T-helper 17 cell (primary cell): ENCODE measurements around the gene PACRG. TPM values are rescaled to one million over a fixed set of nuclear protein-coding genes. Genes with fewer than 3 reads are reported as not detected.

Experiments used
- ATAC-seq: fragments of 150-1000 bp; cut with Tn5 transposase; 2 replicates; pipeline ENCODE4 v1.10.0; 2021; ENCODE audit warnings: mild to moderate bottlenecking, moderate library complexity
- DNase-seq, 3 donors: peaks; one replicate each; pipeline versions ENCODE4 v3.0.0 to v3.0.0-alpha.2; 2020 to 2021
- H3K9me3 ChIP-seq: one replicate; pipeline ENCODE4 v1.7.0; 2013; ENCODE audit warnings: low read length, mild to moderate bottlenecking; ENCODE audit not compliant: control insufficient read depth, poor library complexity, severe bottlenecking
- H3K27ac Mint-ChIP-seq: one replicate; pipeline ENCODE4 v1.8.0; 2022; ENCODE audit warnings: mild to moderate bottlenecking, moderate library complexity, mixed read lengths
- H3K27me3 Mint-ChIP-seq: one replicate; pipeline ENCODE4 v1.8.0; 2022; ENCODE audit warnings: mixed read lengths
- H3K36me3 Mint-ChIP-seq: one replicate; pipeline ENCODE4 v1.8.0; 2022; ENCODE audit warnings: low read depth, mixed read lengths
- H3K4me1 Mint-ChIP-seq: one replicate; pipeline ENCODE4 v1.8.0; 2022; ENCODE audit warnings: mild to moderate bottlenecking, mixed read lengths
- H3K4me3 Mint-ChIP-seq: one replicate; pipeline ENCODE4 v1.8.0; 2022; ENCODE audit warnings: mild to moderate bottlenecking, moderate library complexity, mixed read lengths
- total RNA-seq, 4 donors: library from RNA in 2 of 4; stranded (reverse) in 2 of 4; gene quantifications; one replicate each; pipeline ENCODE4 v1.2.3 and lab custom pipeline; 2022 to 2026

Gene PACRG
- total RNA-seq, 2 donors from 2014 or later = 1.6 to 2.0 TPM

GRCh38 chr6:163085426-163085825 lies 357.7 kb downstream of the PACRG start:
- DNase-seq (no peak), ATAC-seq (no peak)
- no peaks in the 10 kb centered on the region for H3K4me1 Mint-ChIP-seq
- no peak overlapping the region for H3K4me3 Mint-ChIP-seq
- H3K27me3 Mint-ChIP-seq = no peaks in the 10 kb centered on the region
- H3K9me3 ChIP-seq = no peaks in the 10 kb centered on the region
- no peaks in the 10 kb centered on the region for H3K36me3 Mint-ChIP-seq
- no peak overlapping the region for H3K27ac Mint-ChIP-seq

- H3K9me3 ChIP-seq = no peaks in the 10 kb centered on the region
- Mint-ChIP-seq H3K4me1 (no peaks in the 10 kb centered on the region), H3K27ac (no peak overlapping the region), H3K27me3 (no peaks in the 10 kb centered on the region), H3K4me3 (no peak overlapping the region), H3K36me3 (no peaks in the 10 kb centered on the region)
- DNase-seq (no peak), ATAC-seq (no peak)
These were observed 358.3 kb downstream of the PACRG start for GRCh38 chr6:163085861-163086623.

GRCh38 chr6:163086624-163086920 lies 358.8 kb downstream of the PACRG start:
- Mint-ChIP-seq H3K27ac (no peak overlapping the region), H3K4me1 (no peaks in the 10 kb centered on the region), H3K27me3 (no peaks in the 10 kb centered on the region), H3K36me3 (no peaks in the 10 kb centered on the region), H3K4me3 (no peak overlapping the region)
- DNase-seq (no peak), ATAC-seq (no peak)
- H3K9me3 ChIP-seq = no peaks in the 10 kb centered on the region

- H3K9me3 ChIP-seq = no peaks in the 10 kb centered on the region
- no peak for DNase-seq
- no peak overlapping the region for H3K27ac Mint-ChIP-seq
- ATAC-seq = no peak
- no peaks in the 10 kb centered on the region for H3K36me3 Mint-ChIP-seq
- no peaks in the 10 kb centered on the region for H3K4me1 Mint-ChIP-seq
- no peak overlapping the region for H3K4me3 Mint-ChIP-seq
- no peaks in the 10 kb centered on the region for H3K27me3 Mint-ChIP-seq
These were observed 360.2 kb downstream of the PACRG start for GRCh38 chr6:163087981-163088380.

GRCh38 chr6:163092876-163093275 lies 365.1 kb downstream of the PACRG start:
- no peak for DNase-seq

GRCh38 chr6:163094881-163095280 lies 367.1 kb downstream of the PACRG start:
- Mint-ChIP-seq H3K27ac (no peak overlapping the region), H3K27me3 (peaks cover 11% of the 10 kb centered on the region), H3K36me3 (no peaks in the 10 kb centered on the region), H3K4me1 (no peaks in the 10 kb centered on the region), H3K4me3 (no peak overlapping the region)
- ATAC-seq (no peak), DNase-seq (no peak)
- H3K9me3 ChIP-seq = no peaks in the 10 kb centered on the region

More at GRCh38 chr6:163092876-163093275, 365.1 kb downstream of the PACRG start:
- Mint-ChIP-seq H3K27ac (no peak overlapping the region), H3K36me3 (no peaks in the 10 kb centered on the region), H3K4me3 (no peak overlapping the region), H3K4me1 (no peaks in the 10 kb centered on the region), H3K27me3 (peaks cover 11% of the 10 kb centered on the region)
- ATAC-seq = no peak
- H3K9me3 ChIP-seq = no peaks in the 10 kb centered on the region

- no peaks in the 10 kb centered on the region for H3K4me1 Mint-ChIP-seq
- H3K36me3 Mint-ChIP-seq = no peaks in the 10 kb centered on the region
- no peak for ATAC-seq
- no peak for DNase-seq
- no peaks in the 10 kb centered on the region for H3K9me3 ChIP-seq
- H3K27me3 Mint-ChIP-seq = peaks cover 11% of the 10 kb centered on the region
- no peak overlapping the region for H3K27ac Mint-ChIP-seq
- no peak overlapping the region for H3K4me3 Mint-ChIP-seq
These were observed 367.6 kb downstream of the PACRG start for GRCh38 chr6:163095401-163095800.

- DNase-seq (no peak), ATAC-seq (no peak)
- H3K27ac Mint-ChIP-seq = no peak overlapping the region
- H3K36me3 Mint-ChIP-seq = no peaks in the 10 kb centered on the region
- peaks cover 2% of the 10 kb centered on the region for H3K4me1 Mint-ChIP-seq
- no peak overlapping the region for H3K4me3 Mint-ChIP-seq
- H3K27me3 Mint-ChIP-seq = peaks cover 17% of the 10 kb centered on the region
- H3K9me3 ChIP-seq = no peaks in the 10 kb centered on the region
These were observed 371.2 kb downstream of the PACRG start for GRCh38 chr6:163098827-163099479.

- DNase-seq (no peak), ATAC-seq (no peak)
- Mint-ChIP-seq H3K4me3 (no peak overlapping the region), H3K36me3 (no peaks in the 10 kb centered on the region), H3K4me1 (peaks cover 2% of the 10 kb centered on the region), H3K27ac (no peak overlapping the region), H3K27me3 (peaks cover 17% of the 10 kb centered on the region)
- H3K9me3 ChIP-seq = no peaks in the 10 kb centered on the region
These were observed 371.9 kb downstream of the PACRG start for GRCh38 chr6:163099621-163100171.

- no peaks in the 10 kb centered on the region for H3K36me3 Mint-ChIP-seq
- no peak overlapping the region for H3K27ac Mint-ChIP-seq
- no peak for ATAC-seq
- no peaks in the 10 kb centered on the region for H3K9me3 ChIP-seq
- peaks cover 2% of the 10 kb centered on the region for H3K4me1 Mint-ChIP-seq
- DNase-seq = no peak
- no peak overlapping the region for H3K4me3 Mint-ChIP-seq
- peaks cover 16% of the 10 kb centered on the region for H3K27me3 Mint-ChIP-seq
These were observed 372.5 kb downstream of the PACRG start for GRCh38 chr6:163100259-163100658.

GRCh38 chr6:163113358-163113962 lies 385.7 kb downstream of the PACRG start:
- Mint-ChIP-seq H3K27me3 (peaks cover 6% of the 10 kb centered on the region), H3K27ac (no peak overlapping the region), H3K4me1 (no peaks in the 10 kb centered on the region), H3K4me3 (no peak overlapping the region), H3K36me3 (no peaks in the 10 kb centered on the region)
- ATAC-seq (no peak), DNase-seq (no peak)
- H3K9me3 ChIP-seq = no peaks in the 10 kb centered on the region

GRCh38 chr6:163118941-163119340 lies 391.2 kb downstream of the PACRG start:
- Mint-ChIP-seq H3K4me3 (no peak overlapping the region), H3K4me1 (no peaks in the 10 kb centered on the region), H3K27me3 (no peaks in the 10 kb centered on the region), H3K36me3 (no peaks in the 10 kb centered on the region), H3K27ac (no peak overlapping the region)
- DNase-seq (no peak), ATAC-seq (no peak)
- no peaks in the 10 kb centered on the region for H3K9me3 ChIP-seq

GRCh38 chr6:163120223-163120622 lies 392.4 kb downstream of the PACRG start:
- no peak for DNase-seq
- no peak for ATAC-seq
- H3K27ac Mint-ChIP-seq = no peak overlapping the region

More at GRCh38 chr6:163120223-163120622, 392.4 kb downstream of the PACRG start:
- Mint-ChIP-seq H3K4me1 (no peaks in the 10 kb centered on the region), H3K4me3 (no peak overlapping the region), H3K27me3 (no peaks in the 10 kb centered on the region), H3K36me3 (no peaks in the 10 kb centered on the region)
- no peaks in the 10 kb centered on the region for H3K9me3 ChIP-seq
